Fibroblast of skin of left biceps (primary cell): ENCODE results near the gene CHST1.

Experiments
- DNase-seq, 2 experiments: peaks; one replicate each; pipeline ENCODE4 v3.0.0-alpha.2; 2013; ENCODE audit warnings: low read depth in 2 of 2

Gene CHST1

DNA sequence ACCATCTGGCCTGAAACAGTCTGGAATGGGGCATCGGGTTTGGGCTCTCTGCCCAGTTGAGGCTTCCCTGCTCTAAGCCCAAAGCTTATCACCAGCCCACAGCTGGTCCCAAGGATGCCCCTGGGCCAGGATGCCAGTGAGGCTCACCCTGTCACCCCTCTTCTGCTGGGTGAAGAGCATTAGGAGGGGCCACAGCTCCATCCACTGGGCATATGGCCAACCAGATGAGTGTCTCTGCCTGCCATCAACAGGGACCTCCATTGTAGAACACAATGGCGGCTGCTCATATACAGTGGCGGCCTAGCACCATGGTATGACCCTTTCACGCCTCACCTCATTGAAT lies 5.6 kb downstream of the CHST1 start:
- DNase-seq = no peak

DNA sequence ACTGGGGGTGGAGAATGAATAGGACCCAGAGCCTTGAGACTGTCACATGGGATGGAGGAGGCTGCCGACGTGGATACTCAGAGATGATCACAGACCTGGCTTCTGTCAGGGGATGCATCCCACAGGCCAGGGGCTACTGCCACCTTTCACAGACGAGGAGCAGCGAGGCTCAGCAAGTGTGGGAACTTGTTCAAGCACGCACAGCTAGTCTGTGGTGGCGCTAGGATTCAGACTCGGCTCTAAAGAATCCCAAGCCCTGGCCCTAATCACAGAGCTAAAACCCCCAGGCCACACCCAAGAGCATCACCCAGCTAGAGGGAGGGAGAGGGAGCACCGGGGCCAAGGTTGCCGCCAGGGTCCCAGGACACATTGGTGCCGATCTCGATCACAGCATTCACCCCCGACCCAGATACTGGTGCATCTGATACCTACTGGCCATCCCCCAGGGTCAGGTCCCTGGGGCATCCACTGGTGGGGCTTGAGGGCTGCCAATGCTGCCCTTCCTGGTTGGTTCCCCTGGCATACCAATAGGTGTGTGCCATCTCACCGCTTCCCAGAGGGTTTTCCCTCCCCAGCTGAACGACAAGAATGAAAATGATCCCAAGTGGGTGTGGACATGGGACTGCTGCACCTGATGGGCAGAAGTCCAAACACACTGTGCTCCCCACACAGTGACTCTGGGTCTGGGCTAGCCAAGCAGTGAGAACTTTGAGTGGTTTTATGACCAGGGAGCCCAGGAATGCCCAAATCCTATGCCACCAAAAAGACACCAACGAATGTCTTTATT lies 6.2 kb downstream of the CHST1 start:
- DNase-seq = no peak

DNA sequence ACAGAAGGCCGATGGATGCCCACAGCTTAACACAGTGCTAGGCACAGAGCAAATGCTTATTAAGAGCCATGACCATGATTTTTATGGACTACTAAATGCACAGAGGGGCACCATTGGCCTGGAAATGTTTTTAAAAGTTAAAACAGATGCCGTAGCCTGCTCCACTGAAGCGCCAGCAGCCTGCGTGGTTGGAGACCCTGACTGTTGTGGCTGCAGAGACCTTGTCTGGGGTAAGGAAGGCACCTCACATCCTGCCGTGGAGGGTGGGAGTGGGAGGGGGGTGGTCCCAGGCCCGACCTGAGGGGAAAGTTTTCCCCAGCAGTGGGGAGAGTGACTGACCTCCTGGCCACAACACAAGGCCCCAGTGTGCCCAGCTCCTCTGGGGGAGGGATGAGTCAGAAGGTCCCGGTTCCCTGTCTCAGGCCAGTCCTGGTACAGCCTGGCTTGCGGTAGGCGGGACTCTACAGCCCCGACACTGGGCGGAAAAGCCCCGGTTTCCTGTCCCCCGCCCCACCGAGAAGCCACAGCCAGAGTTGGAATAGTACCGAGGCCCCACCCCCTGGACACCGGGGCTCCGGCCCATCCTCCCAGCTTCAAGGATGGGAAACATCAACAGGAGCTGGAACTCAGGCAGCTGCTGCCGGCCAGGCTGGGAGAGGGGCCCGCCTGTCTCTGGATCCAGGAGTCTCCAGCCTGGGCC lies 7.0 kb downstream of the CHST1 start:
- DNase-seq = no peak

GRCh38 chr11:45657496-45658260 lies 7.7 kb downstream of the CHST1 start:
- DNase-seq = no peak

- DNase-seq = no peak
Observed at GRCh38 chr11:45655831-45656230, 9.6 kb downstream of the CHST1 start.

- no peak for DNase-seq
Observed at GRCh38 chr11:45655347-45655756, 10.1 kb downstream of the CHST1 start.

- no peak for DNase-seq
Observed at GRCh38 chr11:45655012-45655283, 10.5 kb downstream of the CHST1 start.

DNA sequence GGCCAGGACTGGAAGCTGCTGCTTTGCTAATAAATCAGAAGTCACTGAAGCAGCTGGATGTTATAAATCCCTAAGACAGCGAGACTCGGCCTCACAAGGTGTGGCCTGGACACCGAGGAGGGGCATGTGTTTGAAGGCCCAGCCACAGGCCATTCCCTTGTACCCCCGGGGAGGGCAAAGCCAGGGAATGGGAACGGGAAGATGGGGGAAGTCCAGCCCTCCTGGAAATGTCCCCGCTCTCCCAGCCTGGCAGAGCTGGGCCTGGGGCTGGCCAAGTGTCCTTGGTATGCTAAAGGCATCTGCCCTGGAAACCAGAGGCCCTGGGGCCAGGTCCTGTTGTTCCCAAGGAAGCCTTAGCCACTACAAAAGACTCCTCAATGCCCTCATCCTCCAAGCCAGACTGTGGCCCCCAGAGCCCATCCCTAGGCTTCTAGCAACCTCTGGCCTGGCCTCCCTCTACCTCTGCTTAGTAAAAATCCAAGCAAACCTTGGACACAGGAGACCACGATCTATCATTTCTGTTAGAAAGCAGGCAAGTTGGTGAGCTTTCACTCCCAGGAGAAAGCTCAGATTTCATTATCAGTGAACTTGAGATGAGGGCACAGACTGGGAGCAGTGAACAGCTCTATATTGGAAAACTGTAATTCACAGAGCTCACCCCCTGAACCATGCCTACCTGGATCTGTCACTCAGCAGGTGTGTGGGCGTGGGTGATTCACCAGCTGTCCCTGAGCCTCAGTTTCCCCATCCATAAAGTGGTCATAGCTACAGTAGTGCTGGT lies 11.0 kb downstream of the CHST1 start:
- no peak for DNase-seq

GRCh38 chr11:45653277-45653676 lies 12.1 kb downstream of the CHST1 start:
- DNase-seq = no peak

GRCh38 chr11:45652781-45653180 lies 12.6 kb downstream of the CHST1 start:
- no peak for DNase-seq

GRCh38 chr11:45651841-45652749 lies 13.3 kb downstream of the CHST1 start:
- no peak for DNase-seq

GRCh38 chr11:45651156-45651555 lies 14.3 kb downstream of the CHST1 start:
- no peak for DNase-seq

- DNase-seq = no peak
Observed at GRCh38 chr11:45650166-45651095, 15.0 kb downstream of the CHST1 start.

GRCh38 chr11:45649544-45650165 lies 15.8 kb downstream of the CHST1 start:
- DNase-seq = no peak

DNA sequence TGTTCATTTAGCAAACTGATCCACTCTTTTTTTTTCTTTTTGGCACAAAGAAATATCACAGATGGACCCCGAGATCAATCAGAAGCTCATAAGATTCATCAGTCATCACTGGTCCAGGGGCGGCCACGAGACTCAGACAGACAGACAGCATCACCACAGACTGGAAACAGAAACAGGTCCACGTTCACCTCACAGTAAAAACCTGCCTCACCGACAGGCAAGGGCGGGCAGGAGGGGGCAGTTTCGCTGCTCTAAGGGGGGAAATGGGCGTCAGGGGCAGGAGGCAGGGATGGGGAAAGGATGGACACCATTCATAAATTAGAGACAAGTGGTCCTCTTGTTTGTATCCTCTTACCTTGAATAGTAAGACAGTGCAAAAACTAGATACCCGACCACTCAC lies 16.5 kb downstream of the CHST1 start:
- no peak for DNase-seq

DNA sequence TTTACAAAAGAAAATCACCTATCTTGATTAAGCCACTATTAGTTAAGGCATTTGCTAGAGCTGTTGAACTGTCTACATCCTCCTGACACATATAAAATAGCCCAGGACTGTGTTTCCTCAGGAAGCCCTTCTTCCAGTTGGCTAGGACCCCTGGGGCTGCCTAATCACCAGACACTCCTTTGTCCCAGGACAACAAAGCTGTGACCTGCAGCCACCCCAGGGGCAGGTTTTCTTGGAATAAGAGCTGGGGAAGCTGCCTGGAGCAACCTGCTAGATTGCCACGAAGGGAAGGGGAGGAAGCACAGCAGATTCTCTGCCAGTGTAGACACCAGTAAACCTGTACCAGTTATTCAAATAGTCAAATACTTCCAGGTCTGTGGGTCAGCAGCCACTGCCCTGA lies 17.6 kb downstream of the CHST1 start:
- no peak for DNase-seq

DNA sequence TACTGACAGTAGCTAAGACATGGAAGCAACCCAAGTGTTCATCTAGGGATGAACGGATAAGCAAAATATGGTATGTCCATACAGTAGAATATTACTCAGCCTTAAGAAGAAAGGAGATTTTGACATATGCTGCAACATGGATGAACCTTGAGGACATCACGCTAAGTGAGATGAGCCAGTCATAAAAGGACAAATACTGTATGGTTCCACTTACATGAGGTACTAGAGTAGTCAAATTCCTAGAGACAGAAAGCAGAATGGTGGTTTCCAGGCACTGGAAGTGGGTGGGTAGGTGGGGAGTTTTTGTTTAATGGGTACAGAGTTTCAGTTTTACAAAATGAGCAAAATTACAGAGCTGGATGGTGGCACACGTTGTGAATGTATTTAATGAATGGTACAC lies 18.1 kb downstream of the CHST1 start:
- no peak for DNase-seq

DNA sequence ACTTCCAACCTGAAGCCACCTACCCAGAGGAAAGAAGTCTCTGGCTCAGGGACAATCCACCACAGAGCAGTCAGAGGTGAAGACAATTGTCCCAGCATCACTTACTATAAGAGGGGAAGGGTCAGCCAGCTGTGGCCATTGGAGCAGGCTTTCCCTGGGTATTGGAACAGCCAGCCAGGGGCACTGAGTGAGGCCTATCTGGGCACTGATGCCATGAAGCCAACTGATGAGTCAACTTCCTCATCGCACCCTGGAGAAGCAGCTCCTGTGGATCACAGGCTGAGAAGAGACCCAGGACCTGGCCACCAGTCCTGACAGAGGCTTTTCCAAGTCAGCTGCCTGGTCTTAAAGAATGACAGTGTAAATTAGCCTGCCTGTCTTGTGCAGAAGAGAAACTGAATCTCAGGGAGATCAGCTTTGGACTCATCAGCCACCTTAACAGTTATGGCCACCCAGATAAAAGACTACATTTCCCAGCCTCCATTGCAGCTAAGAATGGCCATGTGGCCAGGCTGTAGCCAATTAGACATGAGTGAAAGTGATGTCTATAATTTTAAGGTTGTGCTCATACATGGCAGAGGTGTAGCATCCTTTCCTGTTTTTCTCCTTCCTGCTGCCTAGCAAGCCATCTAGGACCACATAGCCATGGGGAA lies 19.0 kb downstream of the CHST1 start:
- no peak for DNase-seq
